Left lung (tissue), 10 donors: ENCODE data around the gene SMIM24. TPM values are rescaled to one million over a fixed set of nuclear protein-coding genes. Genes with fewer than 3 reads are reported as not detected.

Source experiments
- ATAC-seq: fragments of 200-7000 bp; cut with Tn5 transposase; one replicate; pipeline ENCODE4 v1.9.1; 2020; ENCODE audit warnings: moderate library complexity
- DNase-seq, 4 donors: peaks; one replicate each; pipeline ENCODE4 v3.0.0-alpha.2; 2013 to 2020
- H3K27ac ChIP-seq, 2 donors: fragments of 200-600 bp; sonication (generic) in 1 of 2; one replicate each; pipeline versions ENCODE4 v1.5.0 to v1.8.0; 2020 to 2021
- H3K27me3 ChIP-seq, 2 donors: fragments of 200-600 bp; sonication (generic) in 1 of 2; one replicate each; pipeline versions ENCODE4 v1.5.0 to v1.8.0; 2020 to 2021
- H3K36me3 ChIP-seq, 2 donors: fragments of 200-600 bp; sonication (generic) in 1 of 2; one replicate each; pipeline versions ENCODE4 v1.5.0 to v1.8.0; 2020 to 2021
- H3K4me1 ChIP-seq, 2 donors: fragments of 200-600 bp; one replicate each; pipeline ENCODE4 v1.8.0; 2021
- H3K4me3 ChIP-seq, 2 donors: fragments of 200-600 bp; sonication (generic) in 1 of 2; one replicate each; pipeline versions ENCODE4 v1.5.0 to v1.8.0; 2020 to 2021; ENCODE audit warnings: mild to moderate bottlenecking in 1 of 2
- H3K9me3 ChIP-seq, 2 donors: fragments of 200-600 bp; sonication (generic) in 1 of 2; one replicate each; pipeline versions ENCODE4 v1.5.0 to v1.8.0; 2020 to 2021
- intact Hi-C, 2 donors: fragments of 100-400 bp; cut with DNase I; formaldehyde crosslinking; loops; one replicate each; pipeline versions ENCODE4 v1.11.2 to v1.14.2; 2022
- polyA plus RNA-seq, 6 donors: library from polyadenylated mRNA; unstranded; fragments of 120-200 nt; gene quantifications; one replicate each; pipeline ENCODE4 v1.2.1, GENCODE V29; 2013; ENCODE audit not compliant: insufficient read length in 6 of 6
- total RNA-seq, 2 donors: library from RNA; stranded (reverse); fragmentation: NEBNext Ultra II Directional; extraction: Animal tissue kit (Norgen Biotek cat#: 25700); gene quantifications; one replicate each; pipeline ENCODE4 v1.2.1, GENCODE V29; 2021
- TF ChIP-seq, protein P1 (sequence below), 2 donors: fragments of 200-600 bp; sonication (generic) in 1 of 2; IDR thresholded peaks; one replicate each; pipeline versions ENCODE4 v1.5.0 to v1.8.0; 2021; ENCODE audit warnings: antibody characterized with exemption in 2 of 2
- donor health status: DM: no; HTN: yes; CAD: no.
- donor health status: DM: no; HTN: no; CAD: no.

SMIM24 gene
- total and polyA plus RNA-seq, 8 donors: 0.78 to 4.6 (median 1.8) TPM; not detected in 2

DNA sequence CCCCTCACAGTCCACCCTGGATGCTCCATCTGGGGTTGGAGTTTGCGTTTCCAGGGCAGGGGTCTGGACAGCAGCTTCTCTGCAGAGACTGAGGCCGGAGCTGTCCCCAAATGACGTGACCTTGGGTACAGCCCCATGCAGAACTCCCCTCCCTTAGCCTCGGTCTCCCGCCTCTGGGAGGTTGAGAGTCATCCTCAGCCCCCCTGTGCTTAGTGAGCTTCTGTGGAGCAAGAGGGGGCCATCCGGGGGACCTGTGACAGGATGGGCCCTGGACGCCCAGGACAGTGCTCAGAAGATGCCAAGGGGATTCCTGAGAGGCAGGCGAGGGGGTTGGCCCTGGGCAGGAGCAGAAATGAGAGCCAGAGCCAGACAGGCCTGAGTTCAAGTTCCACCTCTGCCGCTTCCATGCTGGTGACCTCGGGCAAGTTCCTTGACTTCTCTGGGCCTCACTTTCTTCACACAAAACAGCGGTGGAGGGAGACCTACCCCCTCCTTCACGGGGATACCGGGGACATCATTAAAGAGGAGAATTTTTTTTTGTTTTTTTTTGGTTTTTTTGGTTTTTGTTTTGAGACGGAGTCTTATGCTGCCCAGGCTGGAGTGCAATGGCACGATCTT lies 20.3 kb downstream of the SMIM24 start:
- Histone ChIP-seq H3K36me3 (peaks cover 0 to 94% of the 10 kb centered on the region in 2 donors), H3K27me3 (no peaks in the 10 kb centered on the region), H3K4me1 (peaks cover 20 to 33% of the 10 kb centered on the region in 2 donors), H3K4me3 (no peak overlapping the region), H3K27ac (peak overlapping the region; percentile 70 to 95), H3K9me3 (no peaks in the 10 kb centered on the region)
- TF ChIP-seq, protein P1, sequence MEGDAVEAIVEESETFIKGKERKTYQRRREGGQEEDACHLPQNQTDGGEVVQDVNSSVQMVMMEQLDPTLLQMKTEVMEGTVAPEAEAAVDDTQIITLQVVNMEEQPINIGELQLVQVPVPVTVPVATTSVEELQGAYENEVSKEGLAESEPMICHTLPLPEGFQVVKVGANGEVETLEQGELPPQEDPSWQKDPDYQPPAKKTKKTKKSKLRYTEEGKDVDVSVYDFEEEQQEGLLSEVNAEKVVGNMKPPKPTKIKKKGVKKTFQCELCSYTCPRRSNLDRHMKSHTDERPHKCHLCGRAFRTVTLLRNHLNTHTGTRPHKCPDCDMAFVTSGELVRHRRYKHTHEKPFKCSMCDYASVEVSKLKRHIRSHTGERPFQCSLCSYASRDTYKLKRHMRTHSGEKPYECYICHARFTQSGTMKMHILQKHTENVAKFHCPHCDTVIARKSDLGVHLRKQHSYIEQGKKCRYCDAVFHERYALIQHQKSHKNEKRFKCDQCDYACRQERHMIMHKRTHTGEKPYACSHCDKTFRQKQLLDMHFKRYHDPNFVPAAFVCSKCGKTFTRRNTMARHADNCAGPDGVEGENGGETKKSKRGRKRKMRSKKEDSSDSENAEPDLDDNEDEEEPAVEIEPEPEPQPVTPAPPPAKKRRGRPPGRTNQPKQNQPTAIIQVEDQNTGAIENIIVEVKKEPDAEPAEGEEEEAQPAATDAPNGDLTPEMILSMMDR (IDR thresholded peaks at IDR 0.05): no peak
- ATAC-seq: no peak
- intact Hi-C loops: no loop called here
- no peak for DNase-seq

DNA sequence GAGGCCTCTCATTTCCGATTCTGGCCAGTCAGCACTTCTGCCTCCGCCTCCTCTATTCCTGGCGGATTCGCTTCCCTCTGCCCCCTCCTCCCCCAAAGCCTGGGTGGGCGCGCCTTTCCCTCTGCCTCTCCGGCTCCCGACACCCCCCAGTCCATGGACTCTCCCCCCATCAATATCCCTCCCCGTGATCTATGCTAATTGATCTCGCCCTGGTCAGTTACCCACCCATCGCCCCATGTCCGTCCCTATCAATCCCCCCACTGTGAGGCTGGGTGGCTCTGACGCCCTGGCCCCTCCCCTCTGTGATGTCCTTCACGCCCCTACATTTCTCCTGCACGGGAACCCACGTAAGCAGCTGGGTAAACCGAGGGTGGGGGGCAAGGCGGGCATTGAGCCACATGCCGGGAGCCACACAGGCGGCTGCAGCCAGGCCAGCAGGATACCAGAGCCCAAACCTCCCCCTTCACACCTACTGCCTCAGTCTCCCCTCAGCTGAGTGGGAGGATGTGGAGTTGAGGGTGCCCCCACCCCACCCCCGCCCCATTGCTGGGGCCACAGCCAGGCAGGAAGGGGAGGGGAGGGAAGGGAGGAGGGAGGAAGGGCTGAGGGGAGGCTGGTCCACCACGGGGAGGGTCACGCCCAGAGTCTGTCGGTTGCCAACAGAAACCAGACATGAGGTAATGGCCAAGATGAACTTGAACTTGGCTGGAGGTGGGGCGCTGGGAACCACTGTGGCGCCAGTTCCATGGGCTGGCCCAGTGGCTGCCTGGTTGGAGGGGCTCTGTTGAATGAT lies 21.0 kb downstream of the SMIM24 start:
- peak overlapping the region; percentile 70 to 95 for H3K27ac ChIP-seq
- no peaks in the 10 kb centered on the region for H3K9me3 ChIP-seq
- TF ChIP-seq, protein P1 (IDR thresholded peaks at IDR 0.05): no peak
- H3K4me3 ChIP-seq: no peak overlapping the region
- ATAC-seq: peak; percentile 85
- H3K4me1 ChIP-seq: peaks cover 20 to 33% of the 10 kb centered on the region in 2 donors
- peaks cover 0 to 97% of the 10 kb centered on the region in 2 donors for H3K36me3 ChIP-seq
- peak; percentile 67 to 96 (median 92) for DNase-seq
- intact Hi-C loops: no loop called here
- H3K27me3 ChIP-seq: no peaks in the 10 kb centered on the region

DNA sequence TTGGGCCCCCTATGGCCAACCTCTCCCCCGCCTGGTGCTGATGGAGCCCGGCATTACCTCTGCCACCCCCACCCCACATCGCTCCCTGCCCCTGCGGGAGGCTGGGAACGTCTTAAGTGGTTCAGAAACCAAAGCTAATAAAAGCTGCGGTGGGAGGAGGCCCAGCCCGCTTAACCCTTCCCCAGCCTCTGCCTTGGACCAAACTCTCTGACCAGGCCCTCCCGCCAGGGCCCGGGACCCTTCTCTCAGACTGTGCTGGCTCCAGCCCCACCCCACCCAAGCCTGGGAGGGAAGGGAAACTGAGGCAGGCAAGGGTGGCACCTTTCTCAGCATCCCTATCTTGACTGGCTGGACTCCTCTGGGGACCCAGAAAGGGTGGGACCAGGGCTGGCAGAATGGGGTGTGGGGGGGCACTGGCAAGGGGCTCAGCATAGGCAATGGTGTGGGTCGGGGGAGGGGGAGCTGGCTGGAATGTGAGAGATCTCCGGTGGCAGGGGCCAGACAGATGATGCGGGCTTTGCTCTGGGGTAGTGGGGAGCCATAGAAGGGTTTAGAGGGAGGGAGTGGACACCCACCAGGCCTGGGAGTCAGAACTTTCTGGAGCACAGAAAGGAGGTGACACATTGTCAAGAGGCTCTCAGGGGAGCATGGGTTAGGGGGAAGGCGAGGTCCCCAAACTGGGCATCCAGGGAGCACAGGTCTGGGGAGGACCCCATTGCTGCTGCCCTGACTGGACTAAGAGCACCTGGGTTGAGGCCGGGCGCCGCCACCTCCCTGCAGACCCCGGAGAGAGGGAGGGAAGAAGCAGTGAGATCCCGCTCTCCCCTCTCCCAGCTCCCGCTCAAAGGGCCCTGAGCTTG lies 21.9 kb downstream of the SMIM24 start:
- ATAC-seq (peak; percentile 11), DNase-seq (peak in 1 of 4 donors; percentile 57)
- Histone ChIP-seq H3K27ac (peak overlapping the region; percentile 70 to 95), H3K4me3 (no peak overlapping the region), H3K27me3 (no peaks in the 10 kb centered on the region), H3K9me3 (no peaks in the 10 kb centered on the region), H3K36me3 (peaks cover 0 to 97% of the 10 kb centered on the region in 2 donors), H3K4me1 (peaks cover 20 to 33% of the 10 kb centered on the region in 2 donors)
- TF ChIP-seq, protein P1 (IDR thresholded peaks at IDR 0.05): no peak
- intact Hi-C loops: no loop called here

DNA sequence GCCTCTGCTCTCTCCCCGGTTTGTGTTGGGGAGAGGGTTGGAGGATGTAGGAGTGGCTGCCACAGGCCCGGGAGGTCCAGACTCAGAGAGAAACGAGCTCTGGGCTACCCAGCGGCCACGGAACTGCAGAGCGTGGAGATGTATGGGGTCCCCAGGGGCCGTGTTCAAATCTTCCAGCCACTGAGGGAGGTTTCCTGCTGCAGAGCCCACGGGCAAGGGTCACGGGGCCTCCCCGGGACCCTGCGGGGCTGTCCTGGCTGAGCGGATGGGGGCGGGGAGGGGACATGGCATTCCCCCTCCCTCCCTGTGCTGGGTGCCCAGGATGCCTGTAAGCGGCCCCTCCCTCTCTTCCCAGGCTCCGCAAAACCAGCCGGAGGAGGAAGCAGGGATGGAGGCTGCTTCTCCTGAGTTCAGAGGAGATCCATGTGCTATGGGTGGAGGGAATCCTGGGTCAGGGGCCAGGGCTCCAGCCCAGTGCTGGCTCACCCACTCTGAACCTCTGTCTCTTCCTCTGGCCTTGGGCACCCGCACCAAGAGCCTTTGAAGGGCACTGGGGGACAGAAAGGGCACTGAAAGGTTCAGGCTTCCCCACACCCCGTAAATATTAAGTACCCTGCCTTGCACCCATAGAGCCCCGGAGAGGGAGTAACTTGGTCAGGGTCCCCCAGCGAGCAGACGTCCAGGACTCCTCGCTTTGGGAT lies 22.6 kb downstream of the SMIM24 start:
- H3K36me3 ChIP-seq: peaks cover 0 to 97% of the 10 kb centered on the region in 2 donors
- no peak for ATAC-seq

More for the DNA sequence above, 22.6 kb downstream of the SMIM24 start:
- Histone ChIP-seq H3K27ac (peak overlapping the region; percentile 70 to 95), H3K4me3 (no peak overlapping the region), H3K9me3 (no peaks in the 10 kb centered on the region), H3K4me1 (peaks cover 20 to 33% of the 10 kb centered on the region in 2 donors), H3K27me3 (no peaks in the 10 kb centered on the region)
- TF ChIP-seq, protein P1 (IDR thresholded peaks at IDR 0.05): no peak
- DNase-seq: peak in 1 of 4 donors; percentile 51
- intact Hi-C loops: no loop called here
